ENCODE results near the gene LCK.
"Not testable (repeated sequence)": the region's sequence is repeated elsewhere in the genome, so short reads cannot be mapped to it uniquely, and the experiment has no call there.

The LCK gene

GRCh38 chr1:32274646-32275340 is 23.7 kb downstream of the LCK start:
- no peak for DNase-seq

GRCh38 chr1:32275424-32275823 is 24.4 kb downstream of the LCK start:
- no peak for DNase-seq

GRCh38 chr1:32276032-32276782 is 25.1 kb downstream of the LCK start:
- DNase-seq: no peak

GRCh38 chr1:32284777-32285176 is 33.7 kb downstream of the LCK start:
- not testable (repeated sequence) for DNase-seq

- no peak for DNase-seq
These were observed 34.6 kb downstream of the LCK start for GRCh38 chr1:32285658-32286057.

- no peak for DNase-seq
These were observed 35.7 kb downstream of the LCK start for GRCh38 chr1:32286763-32287162.

GRCh38 chr1:32289256-32289655 is 38.2 kb downstream of the LCK start:
- DNase-seq: no peak

- DNase-seq: no peak
These were observed 40.2 kb downstream of the LCK start for GRCh38 chr1:32291145-32291707.

- peak; percentile 96 for DNase-seq
These were observed 40.9 kb downstream of the LCK start, which contains the start of gene HDAC1 for GRCh38 chr1:32291708-32292538. TSS of gene HDAC1 (plus strand) at chr1:32292083. CDS start at chr1:32292170, 87 bp downstream.

- not testable (repeated sequence) for DNase-seq
These were observed 47.1 kb downstream of the LCK start for GRCh38 chr1:32298211-32298610.

GRCh38 chr1:32299327-32299726 is 48.3 kb downstream of the LCK start:
- DNase-seq: no peak

- no peak for DNase-seq
These were observed 52.3 kb downstream of the LCK start for GRCh38 chr1:32303358-32303757.

- DNase-seq: no peak
These were observed 53.0 kb downstream of the LCK start for GRCh38 chr1:32303997-32304622.

GRCh38 chr1:32305310-32305709 is 54.2 kb downstream of the LCK start:
- DNase-seq: no peak

GRCh38 chr1:32307324-32307723 is 56.3 kb downstream of the LCK start:
- DNase-seq: no peak

- no peak for DNase-seq
These were observed 58.9 kb downstream of the LCK start for GRCh38 chr1:32309960-32310359.

- DNase-seq: no peak
These were observed 60.8 kb downstream of the LCK start for GRCh38 chr1:32311709-32312393.

GRCh38 chr1:32316903-32317277 is 65.8 kb downstream of the LCK start:
- no peak for DNase-seq

- no peak for DNase-seq
These were observed 67.2 kb downstream of the LCK start for GRCh38 chr1:32318127-32318869.

- DNase-seq: peak; percentile 67
These were observed 70.7 kb downstream of the LCK start for GRCh38 chr1:32321712-32322291.

GRCh38 chr1:32327204-32327603 is 76.1 kb downstream of the LCK start:
- DNase-seq: no peak

Measured in central memory CD4-positive, alpha-beta T cell (primary cell).